IMR-90 (cell line): Measurements from ENCODE around the gene ZNF285. TPM values are rescaled to one million over a fixed set of nuclear protein-coding genes. Genes with fewer than 3 reads are reported as not detected.

ENCODE experiments used
- ATAC-seq: fragments of 200-7000 bp; cut with Tn5 transposase; 2 replicates; pipeline ENCODE4 v1.9.1; 2020; ENCODE audit warnings: low read depth, mild to moderate bottlenecking, moderate library complexity
- Bru-seq: library from RNA; stranded (reverse); fragments of 400-500 nt; gene quantifications from one replicate; lab custom pipeline; 2021; lab: Mats Ljungman, UMichigan
- BruChase-seq, 2 experiments: library from RNA; stranded (reverse); fragments of 400-500 nt; gene quantifications; one replicate each; lab custom pipeline; 2021; lab: Mats Ljungman, UMichigan
- BruUV-seq: library from RNA; stranded (reverse); fragments of 400-500 nt; replicated peaks from 2 replicates; lab custom pipeline; 2021; lab: Mats Ljungman, UMichigan
- CTCF ChIA-PET: fragments of 300-600 bp; formaldehyde crosslinking; extraction: SDS; loops from one replicate; lab custom pipeline; 2021; ENCODE audit warnings: antibody characterized with exemption; lab: Yijun Ruan, JAX
- POLR2A ChIA-PET: fragments of 300-600 bp; sonication (Branson Sonifier 250); formaldehyde crosslinking; loops from one replicate; lab custom pipeline; 2022; ENCODE audit warnings: antibody characterized with exemption; ENCODE audit not compliant: unreplicated experiment; lab: Charles Lee
- DNase-seq: peaks from one replicate; pipeline ENCODE4 v3.0.0; 2013
- H2AFZ ChIP-seq: replicated peaks from 2 replicates; pipeline ENCODE3; 2013; ENCODE audit warnings: low read length, mild to moderate bottlenecking; ENCODE audit not compliant: poor library complexity
- H2AK5ac ChIP-seq: 2 replicates; pipeline ENCODE4 v1.6.1; 2013; ENCODE audit warnings: low read depth, low read length, inconsistent platforms
- H2AK9ac ChIP-seq: replicated peaks from 2 replicates; pipeline ENCODE3; 2013; ENCODE audit warnings: mild to moderate bottlenecking, low read depth, low read length, moderate library complexity; ENCODE audit not compliant: poor library complexity
- H2BK120ac ChIP-seq: 2 replicates; pipeline ENCODE4 v1.6.1; 2013; ENCODE audit warnings: low read depth, low read length, inconsistent platforms
- H2BK15ac ChIP-seq: 3 replicates; pipeline ENCODE4 v1.6.1; 2013; ENCODE audit warnings: low read depth, low read length, inconsistent platforms
- H2BK20ac ChIP-seq: 2 replicates; pipeline ENCODE4 v1.6.1; 2013; ENCODE audit warnings: low read depth, mild to moderate bottlenecking, inconsistent platforms, low read length, moderate library complexity
- H2BK5ac ChIP-seq: 2 replicates; pipeline ENCODE4 v1.6.1; 2013; ENCODE audit warnings: mild to moderate bottlenecking, low read depth, low read length, inconsistent platforms; ENCODE audit not compliant: poor library complexity, severe bottlenecking
- H3K14ac ChIP-seq: replicated peaks from 2 replicates; pipeline ENCODE4 v1.6.1; 2013; ENCODE audit warnings: low read depth, low read length, inconsistent platforms
- H3K18ac ChIP-seq: 2 replicates; pipeline ENCODE4 v1.6.1; 2013; ENCODE audit warnings: low read depth, low read length, control low read depth
- H3K23ac ChIP-seq: 2 replicates; pipeline ENCODE4 v1.6.1; 2013; ENCODE audit warnings: low read depth, low read length, inconsistent platforms
- H3K27ac ChIP-seq: 2 replicates; pipeline ENCODE4 v1.5.1; 2013; ENCODE audit warnings: mild to moderate bottlenecking, control low read depth, low read length; ENCODE audit not compliant: insufficient read depth
- H3K27me3 ChIP-seq: 2 replicates; pipeline ENCODE4 v1.6.1; 2013; ENCODE audit warnings: low read length; ENCODE audit not compliant: control insufficient read depth, insufficient read depth
- H3K36me3 ChIP-seq: 2 replicates; pipeline ENCODE4 v1.6.1; 2013; ENCODE audit warnings: low read length, mixed read lengths; ENCODE audit not compliant: control insufficient read depth, insufficient read depth
- H3K4ac ChIP-seq: 2 replicates; pipeline ENCODE4 v1.6.1; 2013; ENCODE audit warnings: low read depth, low read length, inconsistent platforms
- H3K4me1 ChIP-seq: 2 replicates; pipeline ENCODE4 v1.6.1; 2013; ENCODE audit warnings: low read length, mixed read lengths; ENCODE audit not compliant: control insufficient read depth, insufficient read depth
- H3K4me2 ChIP-seq: 2 replicates; pipeline ENCODE4 v1.6.1; 2013; ENCODE audit warnings: low read depth, mild to moderate bottlenecking, control low read depth, low read length, moderate library complexity
- H3K4me3 ChIP-seq: 2 replicates; pipeline ENCODE4 v1.5.1; 2013; ENCODE audit warnings: low read depth, mild to moderate bottlenecking, control low read depth, low read length, moderate library complexity; ENCODE audit not compliant: insufficient read depth
- H3K56ac ChIP-seq: 2 replicates; pipeline ENCODE4 v1.6.1; 2013; ENCODE audit warnings: low read length, inconsistent platforms; ENCODE audit not compliant: insufficient read depth; ENCODE audit errors: extremely low read depth
- H3K79me1 ChIP-seq, 2 experiments: 2 replicates each; pipeline ENCODE4 v1.6.1; 2013; ENCODE audit warnings: low read length in 2 of 2, inconsistent platforms in 1 of 2, low read depth in 1 of 2
- H3K9ac ChIP-seq: 2 replicates; pipeline ENCODE4 v1.6.1; 2013; ENCODE audit warnings: low read depth, low read length, control low read depth
- H3K9me1 ChIP-seq: 2 replicates; pipeline ENCODE4 v1.6.1; 2013; ENCODE audit warnings: low read length, inconsistent platforms; ENCODE audit not compliant: insufficient read depth
- H3K9me3 ChIP-seq: 2 replicates; pipeline ENCODE4 v1.6.1; 2013; ENCODE audit warnings: low read length; ENCODE audit not compliant: control insufficient read depth, insufficient read depth
- H4K20me1 ChIP-seq: 2 replicates; pipeline ENCODE4 v1.6.1; 2013; ENCODE audit warnings: low read length, inconsistent platforms; ENCODE audit not compliant: insufficient read depth
- H4K5ac ChIP-seq: 2 replicates; pipeline ENCODE4 v1.6.1; 2013; ENCODE audit warnings: mild to moderate bottlenecking, low read depth, low read length, control low read depth
- H4K8ac ChIP-seq, 2 experiments: 2 replicates each; pipeline ENCODE4 v1.6.1; 2013; ENCODE audit warnings: low read depth in 2 of 2, low read length in 2 of 2, control low read depth in 1 of 2, inconsistent platforms in 1 of 2
- H4K91ac ChIP-seq: 2 replicates; pipeline ENCODE4 v1.6.1; 2013; ENCODE audit warnings: low read depth, low read length, inconsistent platforms; ENCODE audit not compliant: insufficient read depth
- BHLHE40 ChIP-seq: fragments of 150-350 bp; IDR thresholded peaks from 2 replicates; pipeline ENCODE4 v1.6.1; 2016; ENCODE audit warnings: mild to moderate bottlenecking, low read depth, low read length
- MXI1 ChIP-seq: IDR thresholded peaks from 2 replicates; pipeline ENCODE4 v1.6.1; 2012; ENCODE audit warnings: low read depth, mild to moderate bottlenecking, low read length, moderate library complexity, borderline replicate concordance
- WGBS, 2 experiments: methylation state at CpG; one replicate each; pipeline versions ENCODE4 v1.1.5 to v1.1.7; 2013; ENCODE audit warnings: missing lambda C conversion rate in 2 of 2; ENCODE audit not compliant: insufficient read length in 1 of 2; ENCODE audit errors: extremely low coverage in 2 of 2; 5-methylcytosine and 5-hydroxymethylcytosine counted together
- dilution Hi-C: fragments of 300-500 bp; cut with HindIII; formaldehyde crosslinking; loops from one replicate; pipeline ENCODE4 v1.14.3; 2018; ENCODE audit warnings: low sequenced_read_pairs; ENCODE audit not compliant: unreplicated experiment
- in situ Hi-C: fragments of 300-500 bp; cut with MboI; formaldehyde crosslinking; loops from 3 replicates; pipeline ENCODE4 v1.14.3; 2019; ENCODE audit warnings: low sequenced_read_pairs, inconsistent platforms, mixed read lengths
- intact Hi-C: fragments of 100-400 bp; cut with micrococcal nuclease; formaldehyde crosslinking; loops from 2 replicates; pipeline ENCODE4 v1.10.0; 2022
- long read RNA-seq: library from polyadenylated mRNA; unstranded; transcript quantifications from one replicate; pipeline ENCODE4 v2.0.0, GENCODE V29; 2021; ENCODE audit not compliant: unreplicated experiment
- polyA plus RNA-seq, 3 experiments: library from polyadenylated mRNA; depleted of rRNA; stranded (reverse); fragments of >200 nt; gene quantifications; 2 replicates each; pipeline ENCODE4 v1.2.3, GENCODE V29; 2012; ENCODE audit warnings: low replicate concordance in 1 of 3
- total RNA-seq: library from RNA; depleted of rRNA; stranded (reverse); fragments of >200 nt; gene quantifications from 2 replicates; pipeline ENCODE4 v1.2.3, GENCODE V29; 2012; rRNA removed

The ZNF285 gene
- 5.0 and 5.9 TPM in 2 replicates for total RNA-seq
- 1.4 and 1.8 TPM in 2 replicates for polyA plus RNA-seq (2012; rRNA removed)
- polyA plus RNA-seq (2012; cell fraction: cytosol; rRNA removed): 0.19 and 0.38 TPM in 2 replicates
- polyA plus RNA-seq (2012; cell fraction: nucleus; rRNA removed; ENCODE audit: low replicate concordance): 0.45 and 5.4 TPM in 2 replicates
- Bru-seq, nascent RNA: percentile 39 among the genes with signal in this experiment
- BruChase-seq, experiment 1, labeled RNA remaining after a 6-hour chase: percentile 46 among the genes with signal in this experiment
- percentile 56 among the genes with signal in this experiment for BruChase-seq, experiment 2, labeled RNA remaining after a 2-hour chase
- long read RNA-seq, full-length matches to known transcripts: 3 of 3 reads
- long read RNA-seq, partial matches to known transcripts: 0 of 3 reads
- long read RNA-seq, other reads (novel, unspliced or antisense): 0 of 3 reads

DNA sequence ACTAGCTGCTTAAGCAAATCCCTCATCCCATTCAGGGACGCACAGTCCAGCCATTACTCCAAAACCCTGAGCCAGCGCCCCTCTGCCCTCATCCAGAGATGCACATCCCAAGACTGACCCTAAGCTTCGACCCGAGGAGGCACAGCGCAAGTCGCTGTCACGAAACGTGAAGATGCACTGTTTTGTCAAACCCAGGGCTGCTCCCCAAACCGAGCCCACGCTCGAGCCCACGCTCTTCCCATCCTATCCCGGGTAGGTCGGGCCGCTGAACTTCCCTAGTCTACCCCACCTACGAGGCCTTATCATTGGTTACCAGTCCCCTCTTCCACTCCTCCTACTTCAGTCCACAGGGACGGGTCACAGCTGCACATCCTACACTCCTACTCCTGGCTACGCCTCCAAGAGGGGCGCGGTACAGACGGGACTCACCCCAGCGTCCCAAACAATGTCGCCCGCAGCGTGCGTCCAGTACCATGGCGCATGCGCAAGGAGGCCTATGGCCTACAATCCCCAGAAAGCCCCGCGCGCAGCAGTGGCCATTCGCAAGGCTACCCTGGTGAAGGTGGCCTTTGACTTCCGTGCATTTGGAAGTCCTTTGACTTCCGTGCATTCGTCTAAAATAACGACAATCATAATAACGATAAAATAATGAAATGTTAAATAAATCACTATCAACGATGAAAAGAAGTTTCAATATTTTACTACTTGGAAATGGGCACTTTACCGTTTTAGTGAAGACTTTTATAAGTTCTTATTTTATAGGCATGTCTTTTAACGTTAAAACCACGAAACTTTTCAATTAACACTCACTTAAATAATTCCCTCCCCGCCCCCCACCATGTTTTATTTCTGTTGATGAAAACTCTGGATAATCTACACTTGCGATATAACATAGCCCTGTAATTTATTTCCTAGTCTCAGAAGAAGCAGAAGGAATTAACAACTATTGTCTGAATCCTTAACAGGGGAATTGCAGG is at the start of gene ZNF285:
ZNF285 (minus strand) TSS at position 470 of the 977 bp plus-strand sequence. CDS start 4,395 bp downstream, outside the sequence.
- Histone ChIP-seq H4K8ac (peak within 1 kb of the TSS; percentile 87 to 93), H2AK9ac (peak within 1 kb of the TSS; percentile 79), H4K91ac (peak within 1 kb of the TSS; percentile 55; the same call in 1 of the 2 replicates), H3K23ac (peak within 1 kb of the TSS; percentile 86; the same call in 1 of the 2 replicates), H2AFZ (peak within 1 kb of the TSS; percentile 99), H3K4ac (peak within 1 kb of the TSS; percentile 88), H3K27ac (peak within 1 kb of the TSS; percentile 19; the same call in 1 of the 2 replicates), H4K5ac (peak within 1 kb of the TSS; percentile 96; the same call in 1 of the 2 replicates), H2AK5ac (no peak within 1 kb of the TSS), H3K27me3 (no peaks in the 10 kb centered on the region), H3K56ac (no peak within 1 kb of the TSS), H3K4me2 (peak within 1 kb of the TSS; percentile 66), H4K20me1 (no peaks in the 10 kb centered on the region), H3K18ac (no peak within 1 kb of the TSS), H3K14ac (peak within 1 kb of the TSS; percentile 81), H3K36me3 (no peaks in the 10 kb centered on the region), H3K4me3 (peak within 1 kb of the TSS; percentile 57), H2BK120ac (no peak within 1 kb of the TSS), H3K9me3 (peaks cover 3% of the 10 kb centered on the region; the same call in 1 of the 2 replicates), H3K9me1 (no peaks in the 10 kb centered on the region; the same call in 1 of the 2 replicates), H3K9ac (peak within 1 kb of the TSS; percentile 70), H2BK15ac (no peak within 1 kb of the TSS), H3K79me1 (no peaks in the 10 kb centered on the region), H2BK20ac (no peak within 1 kb of the TSS), H2BK5ac (no peak within 1 kb of the TSS), H3K4me1 (no peaks in the 10 kb centered on the region)
- BruUV-seq: no TSS peak
- TF ChIP-seq MXI1 (peak; percentile 45; the same call in 1 of the 2 replicates), BHLHE40 (no peak)
- ChIA-PET CTCF (no interaction called here), POLR2A (no interaction called here)
- ATAC-seq (peak; percentile 99), DNase-seq (peak; percentile 95)
- intact Hi-C loops: loop anchor here (5.0 kb wide), 1 partner anchor 189 kb away; the partner anchor contains the start of gene ZNF227
- WGBS, 2 experiments: 1% methylated on average over 20 of the region's 43 CpGs; no CpG with 5 or more reads in 1 of the 2 experiments
- dilution Hi-C loops: no loop called here
- in situ Hi-C loops: no loop called here
